Measurements from ENCODE around the gene ZKSCAN8. TPM values are rescaled to one million over a fixed set of nuclear protein-coding genes. Genes with fewer than 3 reads are reported as not detected.

The ZKSCAN8 gene
- total RNA-seq, 6 experiments from 2014 or later, result 5.4 to 7.2 (median 6.8) TPM

- H3K27ac ChIP-seq, result no peak overlapping the region
- no peak for DNase-seq
- H3K4me3 ChIP-seq, result no peak overlapping the region
- no peaks in the 10 kb centered on the region for H3K36me3 ChIP-seq
- WGBS (ENCODE audit: insufficient coverage, low coverage, low lambda C conversion rate, missing lambda C conversion rate), result 40% methylated on average over 1 of the region's 1 CpG
- H3K9me3 ChIP-seq, result peaks cover 0 to under 1% (median 0%) of the 10 kb centered on the region in 4 donors
- intact Hi-C loops (cut with DNase I), result no loop called here
- H3K4me1 ChIP-seq, result no peaks in the 10 kb centered on the region
- H3K27me3 ChIP-seq, result no peaks in the 10 kb centered on the region
- TF ChIP-seq POLR2A (IDR thresholded peaks at IDR 0.05) (no peak), CTCF (IDR thresholded peaks at IDR 0.05) (no peak)
- no peak for ATAC-seq
Measured at GRCh38 chr6:28182255-28182654, 40.6 kb downstream of the ZKSCAN8 start.

- TF ChIP-seq CTCF (IDR thresholded peaks at IDR 0.05) (no peak), POLR2A (IDR thresholded peaks at IDR 0.05) (no peak)
- no peak for DNase-seq
- no peak overlapping the region for H3K4me3 ChIP-seq
- ATAC-seq, result no peak
- H3K27ac ChIP-seq, result no peak overlapping the region
- H3K27me3 ChIP-seq, result no peaks in the 10 kb centered on the region
- no peaks in the 10 kb centered on the region for H3K36me3 ChIP-seq
- WGBS (ENCODE audit: insufficient coverage, low coverage, low lambda C conversion rate, missing lambda C conversion rate), result 35% methylated on average over 6 of the region's 6 CpGs
- no peaks in the 10 kb centered on the region for H3K4me1 ChIP-seq
- intact Hi-C loops (cut with DNase I), result no loop called here
- peaks cover 0 to 9% (median 4%) of the 10 kb centered on the region in 4 donors for H3K9me3 ChIP-seq
Measured at GRCh38 chr6:28188111-28188979, 46.7 kb downstream of the ZKSCAN8 start.

DNA sequence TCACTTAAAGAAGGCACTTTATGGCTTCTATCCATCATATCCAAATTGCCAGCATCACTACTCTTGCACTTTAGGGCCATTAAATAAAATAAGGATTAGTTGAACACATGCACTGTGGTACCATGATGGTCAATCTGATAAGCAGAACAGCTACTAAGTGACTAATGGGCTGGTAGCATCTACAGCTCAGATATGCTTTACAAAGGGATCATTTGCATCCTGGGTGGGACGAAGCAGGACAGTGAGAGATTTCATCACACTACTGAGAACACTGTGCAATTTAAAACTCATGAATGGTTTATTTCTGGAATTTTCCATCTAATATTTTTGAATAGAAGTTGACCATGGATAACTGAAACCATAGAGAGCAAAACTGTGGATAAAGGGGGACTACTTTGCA, 58.3 kb downstream of the ZKSCAN8 start:
- Histone ChIP-seq H3K4me1 (no peaks in the 10 kb centered on the region), H3K27me3 (peaks cover 0 to 7% of the 10 kb centered on the region in 2 donors), H3K9me3 (peaks cover 0 to 5% (median 0%) of the 10 kb centered on the region in 4 donors), H3K36me3 (no peaks in the 10 kb centered on the region), H3K27ac (no peak overlapping the region), H3K4me3 (no peak overlapping the region)
- intact Hi-C loops (cut with DNase I), result no loop called here
- no peak for ATAC-seq
- WGBS (ENCODE audit: insufficient coverage, low coverage, low lambda C conversion rate, missing lambda C conversion rate), result 55% methylated on average over 1 of the region's 1 CpG
- TF ChIP-seq CTCF (IDR thresholded peaks at IDR 0.05) (no peak), POLR2A (IDR thresholded peaks at IDR 0.05) (no peak)
- DNase-seq, result no peak

GRCh38 chr6:28203201-28203600, 61.5 kb downstream of the ZKSCAN8 start:
- Histone ChIP-seq H3K36me3 (no peaks in the 10 kb centered on the region), H3K4me1 (no peaks in the 10 kb centered on the region), H3K27ac (no peak overlapping the region), H3K4me3 (no peak overlapping the region), H3K27me3 (peaks cover 4 to 16% of the 10 kb centered on the region in 2 donors), H3K9me3 (no peaks in the 10 kb centered on the region)
- no peak for ATAC-seq
- TF ChIP-seq POLR2A (IDR thresholded peaks at IDR 0.05), result no peak
- TF ChIP-seq CTCF (IDR thresholded peaks at IDR 0.05), result no peak
- WGBS (ENCODE audit: insufficient coverage, low coverage, low lambda C conversion rate, missing lambda C conversion rate), result 13% methylated on average over 4 of the region's 4 CpGs
- intact Hi-C loops (cut with DNase I), result no loop called here
- no peak for DNase-seq
